HTERT RPE-1 (cell line): ENCODE results near the gene USP24.
"Not testable (repeated sequence)": the region's sequence is repeated elsewhere in the genome, so short reads cannot be mapped to it uniquely, and the experiment has no call there.

Experiments
- in situ Hi-C: fragments of 300-500 bp; cut with MboI; formaldehyde crosslinking; loops from 4 replicates; pipeline ENCODE4 v1.14.3; 2020; ENCODE audit warnings: low sequenced_read_pairs

Gene USP24

DNA sequence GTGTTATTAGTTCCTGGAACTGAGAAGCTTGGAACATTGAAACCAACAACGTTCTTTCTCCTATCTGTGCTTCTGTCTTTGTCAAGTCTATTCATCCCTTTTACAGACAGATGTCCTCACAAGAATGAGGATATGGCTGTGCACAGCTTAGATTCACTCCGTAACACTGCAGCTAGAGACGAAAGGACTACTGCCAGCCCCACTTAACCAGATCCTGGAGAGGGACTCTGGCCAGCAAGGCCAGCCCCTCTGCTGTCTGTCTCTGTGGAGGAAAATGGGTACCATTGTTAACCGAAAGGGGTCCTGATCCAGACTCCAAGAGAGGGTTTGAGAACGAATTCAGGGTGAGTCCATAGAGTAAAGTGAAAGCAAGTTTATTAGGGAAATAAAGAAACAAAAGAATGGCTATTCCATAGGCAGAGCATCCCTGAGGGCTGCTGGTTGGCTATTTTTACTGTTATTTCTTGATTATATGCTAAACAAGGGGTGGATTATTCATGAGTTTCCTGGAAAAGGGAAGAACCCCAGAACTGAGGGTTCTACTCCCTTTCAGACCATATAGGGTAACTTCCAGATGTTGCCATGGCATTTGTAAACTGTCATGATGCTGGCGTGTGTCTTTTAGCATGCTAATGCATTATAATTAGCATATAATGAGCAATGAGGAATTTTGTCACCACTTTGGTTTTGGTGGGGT is 17.4 kb upstream of the USP24 start:
- in situ Hi-C loops: no loop called here

- in situ Hi-C loops: no loop called here
Measured at GRCh38 chr1:55231745-55232144, 16.6 kb upstream of the USP24 start.

GRCh38 chr1:55230659-55231058 is 15.5 kb upstream of the USP24 start:
- in situ Hi-C loops: no loop called here

DNA sequence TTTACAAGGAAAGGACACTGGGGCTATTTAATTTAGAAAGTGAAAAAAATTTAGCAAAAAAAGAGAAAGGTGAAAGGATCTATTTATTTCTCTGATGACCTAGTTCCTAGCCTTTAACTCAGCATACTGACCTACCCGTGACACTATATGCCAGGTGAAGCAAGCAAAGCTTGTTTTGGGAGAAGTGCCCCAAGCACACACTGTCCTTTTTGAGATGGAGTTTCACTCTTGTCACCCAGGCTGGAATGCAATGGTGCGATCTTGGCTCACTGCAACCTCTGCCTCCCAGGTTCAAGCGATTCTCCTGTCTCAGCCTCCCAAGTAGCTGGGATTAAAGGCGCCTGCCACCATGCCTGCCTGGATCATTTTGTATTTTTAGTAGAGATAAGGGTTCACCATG is 14.6 kb upstream of the USP24 start:
- in situ Hi-C loops: not testable (repeated sequence)

DNA sequence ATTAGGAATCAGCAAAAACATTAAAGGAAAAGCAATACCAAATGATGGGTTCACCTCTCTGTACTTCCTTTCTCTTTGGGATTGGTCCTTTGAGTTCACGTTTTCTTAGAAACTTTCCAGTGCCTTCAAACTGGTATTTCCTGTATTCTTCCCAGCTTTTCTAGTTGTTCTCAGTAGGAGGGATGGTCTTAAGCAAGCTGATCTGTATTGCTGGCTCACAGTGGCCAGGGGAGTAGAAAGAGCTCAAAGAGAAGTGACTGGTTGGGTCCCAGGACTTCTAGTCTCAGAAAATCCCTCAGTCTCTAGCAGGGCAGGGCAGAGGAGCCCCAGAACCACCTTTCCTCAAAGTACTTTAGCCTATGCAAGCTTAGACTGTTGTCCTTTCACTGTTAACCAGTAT is 10.1 kb upstream of the USP24 start:
- in situ Hi-C loops: no loop called here

DNA sequence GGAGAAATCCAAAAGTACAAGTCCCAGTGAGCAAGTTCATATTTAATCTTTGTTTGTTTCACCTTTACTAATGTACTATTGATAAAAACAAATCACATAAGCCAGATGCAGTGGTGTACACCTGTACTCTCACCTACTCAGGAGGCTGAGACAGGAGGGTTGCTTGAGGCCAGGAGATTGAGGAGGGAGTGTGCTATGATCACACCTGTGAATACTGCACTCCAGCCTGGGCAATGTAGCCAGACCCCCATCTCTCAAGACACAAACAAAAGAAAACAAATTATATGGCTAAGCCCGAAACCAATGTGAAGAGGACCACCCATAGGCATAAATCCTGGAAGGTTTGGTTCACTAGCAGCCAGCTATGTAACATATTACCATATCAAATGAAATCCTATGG is 9.6 kb upstream of the USP24 start:
- in situ Hi-C loops: no loop called here

DNA sequence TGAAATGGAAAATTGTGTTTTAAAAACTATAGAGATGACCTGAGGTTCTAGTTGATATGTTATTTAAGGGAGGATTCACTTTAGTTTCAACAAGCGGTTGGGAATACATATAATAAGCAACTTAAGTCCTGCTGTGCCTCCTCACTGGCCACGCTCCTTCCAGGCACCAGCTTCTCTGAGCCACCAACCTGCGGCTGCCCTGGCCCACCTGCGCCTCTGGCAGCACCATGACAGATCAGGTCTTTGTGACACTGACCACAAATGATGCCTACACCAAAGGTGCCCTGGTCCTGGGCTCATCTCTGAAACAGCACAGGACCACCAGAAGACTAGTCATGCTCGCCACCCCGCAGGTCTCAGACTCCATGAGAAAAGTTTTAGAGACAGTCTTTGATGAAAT is 7.0 kb upstream of the USP24 start:
- in situ Hi-C loops: no loop called here

- in situ Hi-C loops: no loop called here
Measured at GRCh38 chr1:55217226-55217986, 2.2 kb upstream of the USP24 start.

DNA sequence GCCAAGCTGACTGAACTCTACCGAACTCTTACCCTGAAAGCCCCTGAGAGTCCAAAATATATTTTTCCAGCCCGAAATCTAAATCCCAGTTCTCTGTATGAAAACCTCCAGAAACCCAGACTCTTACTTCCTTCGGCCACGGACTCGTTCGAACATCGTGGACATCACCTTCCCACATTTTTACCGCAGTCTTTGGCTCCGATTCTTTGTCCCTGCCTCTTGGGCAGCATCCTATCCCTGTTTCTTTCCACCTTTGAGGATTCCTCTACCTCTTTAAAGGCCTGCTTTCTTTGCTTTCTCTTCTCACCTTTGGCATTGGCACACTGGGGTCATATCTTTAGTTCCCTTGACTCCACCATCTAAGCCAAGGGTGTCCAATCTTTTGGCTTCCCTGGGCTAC is 932 bp upstream of the USP24 start:
- in situ Hi-C loops: no loop called here

GRCh38 chr1:55214934-55215193 is 300 bp downstream of the USP24 start:
- in situ Hi-C loops: no loop called here

DNA sequence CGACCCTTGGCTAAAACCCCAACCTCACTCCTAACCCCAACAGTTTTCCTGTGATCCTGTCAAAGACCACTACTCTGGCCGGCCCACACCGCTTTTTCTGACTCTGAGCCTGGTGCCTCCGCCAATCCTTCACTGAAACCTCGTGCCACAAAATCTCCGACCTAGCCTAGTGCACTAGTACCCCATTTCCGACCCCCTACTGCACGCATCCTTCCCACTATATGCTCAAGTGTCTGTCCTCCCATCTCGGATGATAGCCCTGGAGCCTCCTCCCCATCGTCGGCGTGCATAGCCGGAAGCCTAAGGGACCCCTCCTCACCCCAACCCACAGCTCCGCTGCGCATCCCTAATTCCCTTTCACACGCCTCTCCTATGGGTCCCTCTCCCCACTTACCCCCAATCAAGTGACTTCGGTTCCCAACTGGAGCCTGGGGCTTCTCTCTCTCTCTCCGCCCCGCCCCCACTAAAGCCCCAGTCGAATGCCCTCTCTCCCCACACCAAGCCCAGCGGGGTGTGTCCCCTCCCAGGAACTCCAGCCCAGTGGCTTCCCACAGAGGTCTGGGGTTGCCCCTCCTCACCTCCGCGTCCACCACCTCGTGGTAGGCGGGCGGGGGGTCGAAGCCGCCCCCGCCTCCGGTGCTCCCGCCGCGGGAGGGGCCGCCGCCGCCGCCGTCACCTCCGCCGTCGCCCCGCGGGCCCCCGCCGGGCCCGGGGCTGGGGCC is 791 bp downstream of the USP24 start:
- in situ Hi-C loops: no loop called here

- in situ Hi-C loops: no loop called here
Measured at GRCh38 chr1:55213885-55214211, 1.3 kb downstream of the USP24 start.

GRCh38 chr1:55213151-55213884 is 1.8 kb downstream of the USP24 start:
- in situ Hi-C loops: no loop called here

GRCh38 chr1:55212349-55213150 is 2.6 kb downstream of the USP24 start:
- in situ Hi-C loops: no loop called here

DNA sequence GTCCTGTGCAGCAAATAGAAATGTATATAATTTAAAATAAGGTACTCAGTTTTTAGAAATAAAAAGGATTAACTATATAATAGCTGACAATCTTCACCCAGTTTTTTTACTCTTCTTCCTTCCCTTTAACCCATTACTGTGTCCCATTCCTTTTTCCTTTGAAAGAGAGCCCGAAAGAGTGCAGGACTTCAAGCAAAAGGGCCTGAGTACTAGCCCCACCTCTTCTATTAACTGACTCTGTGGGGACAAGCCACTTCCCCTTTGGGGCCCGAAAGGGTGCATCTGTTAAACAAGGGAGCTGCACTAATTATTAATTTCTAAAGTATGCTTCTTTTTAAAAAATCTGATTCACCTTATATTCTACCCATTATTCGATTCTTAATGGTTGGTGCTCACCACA is 3.3 kb downstream of the USP24 start:
- in situ Hi-C loops: no loop called here

DNA sequence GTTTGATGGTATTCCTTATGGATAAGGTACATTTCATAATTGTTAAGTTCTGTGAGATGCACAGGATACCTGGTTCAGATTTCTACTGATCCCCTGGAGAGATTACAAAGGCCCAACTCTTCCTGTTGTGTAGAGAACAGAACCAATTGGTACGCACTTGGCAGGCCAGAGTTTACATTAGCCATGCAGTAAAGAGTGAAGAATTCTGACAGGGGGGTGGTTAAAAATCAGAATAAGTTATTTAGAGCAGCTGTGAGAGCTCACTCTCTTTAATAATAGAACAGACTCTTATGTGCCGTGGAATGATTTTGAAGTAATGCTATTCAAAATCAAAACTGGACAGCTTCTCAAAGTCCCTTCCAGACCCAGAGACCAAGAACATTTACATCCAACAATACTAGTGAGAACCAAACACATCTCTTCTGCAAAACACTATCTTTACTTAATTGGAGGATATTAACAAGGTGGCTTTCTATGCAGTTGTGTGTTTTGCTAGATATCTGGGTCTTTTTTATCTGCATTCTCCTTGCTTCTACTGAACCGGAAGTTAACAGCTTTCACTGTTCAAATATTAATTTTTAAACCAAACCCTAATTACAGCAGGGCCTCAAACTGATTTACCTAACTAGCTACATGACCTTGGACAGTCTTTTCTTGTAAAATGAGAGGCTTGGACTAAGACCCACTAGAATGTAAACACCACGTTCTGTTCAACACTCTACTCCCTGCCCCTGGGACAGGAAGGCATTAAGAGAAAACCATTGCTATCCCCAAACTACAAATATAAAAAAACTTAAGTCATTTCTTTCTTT is 4.0 kb downstream of the USP24 start:
- in situ Hi-C loops: no loop called here

DNA sequence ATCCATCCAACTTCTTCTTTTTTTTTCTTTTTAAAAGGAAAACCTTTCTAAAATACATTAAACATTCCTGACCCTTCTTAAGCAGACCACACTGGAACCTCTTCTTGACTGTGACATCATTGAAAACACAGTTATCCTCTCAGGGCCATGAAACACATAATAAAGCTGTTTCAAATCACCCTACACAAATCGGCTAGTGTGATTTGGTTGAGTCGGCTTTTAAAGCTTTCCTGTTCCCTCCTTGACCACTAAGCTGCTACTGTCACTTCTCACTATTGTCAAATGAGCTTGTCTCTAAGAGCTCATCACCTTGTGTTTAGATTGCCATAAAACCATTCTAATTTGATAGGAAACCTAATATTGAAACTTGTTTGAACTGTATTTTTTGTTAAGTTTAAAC is 5.9 kb downstream of the USP24 start:
- in situ Hi-C loops: no loop called here

DNA sequence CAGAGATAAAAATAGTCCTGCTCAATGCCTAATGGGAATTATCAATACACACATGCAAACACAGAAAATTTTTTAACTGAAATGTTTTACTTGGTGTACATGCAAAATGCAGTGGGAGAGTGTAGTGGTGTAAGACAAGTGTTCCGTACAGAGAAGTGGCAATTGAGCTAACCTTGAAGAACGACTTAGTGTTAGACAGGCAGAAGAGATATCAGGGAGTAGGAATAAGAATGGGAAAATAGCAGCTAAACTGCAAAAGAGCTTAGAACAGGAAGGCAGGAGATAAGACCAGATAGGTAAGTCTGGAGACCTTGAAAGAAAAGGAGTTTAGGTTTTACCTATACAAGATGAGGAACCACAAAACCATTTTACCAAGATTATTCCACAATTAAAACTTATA is 9.0 kb downstream of the USP24 start:
- in situ Hi-C loops: no loop called here

DNA sequence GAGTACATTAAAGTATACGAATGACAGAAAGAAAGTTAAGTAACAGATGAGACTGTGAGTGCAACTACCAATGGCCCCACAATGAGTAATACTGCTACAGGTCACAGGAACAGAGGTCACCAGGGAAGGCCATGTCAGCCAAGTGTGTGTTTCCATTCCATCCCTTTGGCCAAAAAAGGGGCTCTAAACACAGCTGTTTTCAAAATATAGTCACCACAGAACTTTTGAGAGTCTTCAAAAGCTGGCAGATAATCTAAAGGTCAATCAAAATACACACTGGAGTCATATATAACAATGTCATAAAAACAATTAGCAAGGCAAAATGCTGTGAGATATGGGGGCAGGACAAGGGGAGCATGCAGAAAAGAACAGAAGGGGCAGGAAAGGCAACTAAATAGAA is 10.2 kb downstream of the USP24 start:
- in situ Hi-C loops: no loop called here

GRCh38 chr1:55203064-55203463 is 12.1 kb downstream of the USP24 start:
- in situ Hi-C loops: no loop called here
